Measurements from ENCODE around the gene HM13. TPM values are rescaled to one million over a fixed set of nuclear protein-coding genes. Genes with fewer than 3 reads are reported as not detected.

HM13 gene
- total and polyA plus RNA-seq, 2 donors (not counting 3 experiments of a cell fraction or from before 2014, with no cell fraction given) = 211 to 218 TPM

- BruUV-seq (replicated peaks) = no TSS peak
- Histone ChIP-seq H4K20me1 (replicated peaks; ENCODE audit: control insufficient read depth, extremely low read depth, insufficient read depth, low read length) (no peaks in the 10 kb centered on the region), H3K36me3 (ENCODE audit: control insufficient read depth in 2 of 2, extremely low read depth in 1 of 2, insufficient read depth in 2 of 2, low read length in 2 of 2) (peaks cover 32 to 51% of the 10 kb centered on the region in 2 experiments), H3K9me3 (replicated peaks; ENCODE audit: control insufficient read depth, insufficient read depth, low read length) (no peaks in the 10 kb centered on the region), H3K27ac (ENCODE audit: insufficient read depth, low read depth, low read length) (no peak overlapping the region), H3K4me1 (ENCODE audit: control insufficient read depth, extremely low read depth, insufficient read depth, low read length) (peaks cover 8% of the 10 kb centered on the region), H2AFZ (ENCODE audit: low read depth, low read length) (no peak overlapping the region), H3K79me2 (ENCODE audit: control insufficient read depth, insufficient read depth, low read length) (peaks cover 6% of the 10 kb centered on the region), H3K4me3 (replicated peaks in 1 of 3; ENCODE audit: insufficient read depth in 1 of 3, low read depth in 1 of 3, low read length in 3 of 3) (no peak overlapping the region), H3K9me1 (replicated peaks; ENCODE audit: control insufficient read depth, extremely low read depth, insufficient read depth, low read length) (no peaks in the 10 kb centered on the region), H3K9ac (replicated peaks; ENCODE audit: extremely low read depth, insufficient read depth, low read length) (no peak overlapping the region), H3K27me3 (ENCODE audit: control insufficient read depth in 2 of 2, insufficient read depth in 2 of 2, low read length in 2 of 2) (no peaks in the 10 kb centered on the region), H3K4me2 (ENCODE audit: insufficient read depth, low read length) (no peak overlapping the region)
- intact Hi-C loops (cut with micrococcal nuclease) = no loop called here
- dilution Hi-C loops (cut with MboI; ENCODE audit: extremely low pct_ligation_motif_present, low sequenced_read_pairs) = no loop called here
- ChIA-PET CTCF (interaction anchor here (0.6 kb wide), 1 partner anchor 77 kb away, joined by 3 read pairs; no protein-coding TSS in a partner anchor), POLR2A (no interaction called here)
- DNase-seq (ENCODE audit: low read depth, low spot score) (no peak), FAIRE-seq (no peak)
- TF ChIP-seq JUN (IDR thresholded peaks at IDR 0.05; ENCODE audit: borderline replicate concordance, insufficient read depth, insufficient read length, low read depth) (no peak), GATA2 (IDR thresholded peaks at IDR 0.05; ENCODE audit: insufficient read depth, insufficient read length, low read depth, low read length) (no peak), EZH2 (IDR thresholded peaks at IDR 0.05; ENCODE audit: borderline replicate concordance, low read depth, low read length, severe bottlenecking) (no peak), POLR2AphosphoS5 (IDR thresholded peaks at IDR 0.05; ENCODE audit: insufficient read depth, low read depth, low read length) (no peak), POLR2A (IDR thresholded peaks at IDR 0.05; ENCODE audit: low read depth, low read length) (no peak), CTCF (IDR thresholded peaks at IDR 0.05; ENCODE audit: extremely low read depth in 1 of 2, insufficient read depth in 1 of 2, low read depth in 1 of 2, low read length in 2 of 2) (no peak)
These were observed 23.6 kb downstream of the HM13 start for GRCh38 chr20:31537890-31538289.

GRCh38 chr20:31538326-31538725 is 24.1 kb downstream of the HM13 start:
- Histone ChIP-seq H3K9me3 (replicated peaks; ENCODE audit: control insufficient read depth, insufficient read depth, low read length) (no peaks in the 10 kb centered on the region), H3K36me3 (ENCODE audit: control insufficient read depth in 2 of 2, extremely low read depth in 1 of 2, insufficient read depth in 2 of 2, low read length in 2 of 2) (peaks cover 32 to 52% of the 10 kb centered on the region in 2 experiments), H3K9me1 (replicated peaks; ENCODE audit: control insufficient read depth, extremely low read depth, insufficient read depth, low read length) (no peaks in the 10 kb centered on the region), H3K4me2 (ENCODE audit: insufficient read depth, low read length) (no peak overlapping the region), H3K27me3 (ENCODE audit: control insufficient read depth in 2 of 2, insufficient read depth in 2 of 2, low read length in 2 of 2) (no peaks in the 10 kb centered on the region), H3K9ac (replicated peaks; ENCODE audit: extremely low read depth, insufficient read depth, low read length) (no peak overlapping the region), H3K4me1 (ENCODE audit: control insufficient read depth, extremely low read depth, insufficient read depth, low read length) (peaks cover 8% of the 10 kb centered on the region), H4K20me1 (replicated peaks; ENCODE audit: control insufficient read depth, extremely low read depth, insufficient read depth, low read length) (no peaks in the 10 kb centered on the region), H3K4me3 (replicated peaks in 1 of 3; ENCODE audit: insufficient read depth in 1 of 3, low read depth in 1 of 3, low read length in 3 of 3) (no peak overlapping the region), H3K27ac (ENCODE audit: insufficient read depth, low read depth, low read length) (no peak overlapping the region), H2AFZ (ENCODE audit: low read depth, low read length) (no peak overlapping the region), H3K79me2 (ENCODE audit: control insufficient read depth, insufficient read depth, low read length) (peaks cover 5% of the 10 kb centered on the region)
- intact Hi-C loops (cut with micrococcal nuclease) (no loop called here), dilution Hi-C loops (cut with MboI; ENCODE audit: extremely low pct_ligation_motif_present, low sequenced_read_pairs) (no loop called here)
- FAIRE-seq = no peak
- POLR2A ChIA-PET = no interaction called here
- CTCF ChIA-PET = no interaction called here
- DNase-seq (ENCODE audit: low read depth, low spot score) = no peak
- BruUV-seq (replicated peaks) = no TSS peak
- TF ChIP-seq POLR2A (IDR thresholded peaks at IDR 0.05; ENCODE audit: low read depth, low read length) (no peak), GATA2 (IDR thresholded peaks at IDR 0.05; ENCODE audit: insufficient read depth, insufficient read length, low read depth, low read length) (no peak), MYC (IDR thresholded peaks at IDR 0.05; ENCODE audit: low read depth, low read length) (no peak), EZH2 (IDR thresholded peaks at IDR 0.05; ENCODE audit: borderline replicate concordance, low read depth, low read length, severe bottlenecking) (no peak), POLR2AphosphoS5 (IDR thresholded peaks at IDR 0.05; ENCODE audit: insufficient read depth, low read depth, low read length) (no peak), CTCF (IDR thresholded peaks at IDR 0.05; ENCODE audit: extremely low read depth in 1 of 2, insufficient read depth in 1 of 2, low read depth in 1 of 2, low read length in 2 of 2) (no peak), FOS (IDR thresholded peaks at IDR 0.05; ENCODE audit: borderline replicate concordance, insufficient read depth, low read length) (no peak), JUN (IDR thresholded peaks at IDR 0.05; ENCODE audit: borderline replicate concordance, insufficient read depth, insufficient read length, low read depth) (no peak)
- TF ChIP-seq, protein P1, sequence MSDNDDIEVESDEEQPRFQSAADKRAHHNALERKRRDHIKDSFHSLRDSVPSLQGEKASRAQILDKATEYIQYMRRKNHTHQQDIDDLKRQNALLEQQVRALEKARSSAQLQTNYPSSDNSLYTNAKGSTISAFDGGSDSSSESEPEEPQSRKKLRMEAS (IDR thresholded peaks at IDR 0.05; ENCODE audit: insufficient read depth, insufficient read length) = no peak

Measured in endothelial cell of umbilical vein (primary cell).